Hepatocyte (in vitro differentiated cells): Measurements from ENCODE around the gene OVOL1. TPM values are rescaled to one million over a fixed set of nuclear protein-coding genes. Genes with fewer than 3 reads are reported as not detected.

Source experiments
- DNase-seq: peaks from one replicate; pipeline ENCODE4 v3.0.0-alpha.2; 2016; ENCODE audit warnings: low spot score
- H2AFZ ChIP-seq: fragments of 200-600 bp; sonication (generic); 2 replicates; pipeline ENCODE4 v1.6.0; 2016; ENCODE audit warnings: antibody characterized with exemption, mild to moderate bottlenecking
- H3K27ac ChIP-seq: fragments of 200-600 bp; sonication (generic); 2 replicates; pipeline ENCODE4 v1.5.1; 2016; ENCODE audit warnings: mild to moderate bottlenecking
- H3K27me3 ChIP-seq: fragments of 200-600 bp; sonication (generic); 2 replicates; pipeline ENCODE4 v1.6.1; 2016
- H3K36me3 ChIP-seq: fragments of 200-600 bp; sonication (generic); replicated peaks from 2 replicates; pipeline ENCODE4 v1.5.1; 2016; ENCODE audit warnings: low read depth; ENCODE audit not compliant: insufficient read depth
- H3K4me1 ChIP-seq: fragments of 200-600 bp; sonication (generic); 2 replicates; pipeline ENCODE4 v1.5.1; 2016; ENCODE audit warnings: mild to moderate bottlenecking, moderate library complexity; ENCODE audit not compliant: insufficient read depth
- H3K4me2 ChIP-seq: fragments of 200-600 bp; sonication (generic); 2 replicates; pipeline ENCODE4 v1.6.0; 2016
- H3K4me3 ChIP-seq: fragments of 200-600 bp; sonication (generic); 2 replicates; pipeline ENCODE4 v1.5.1; 2016; ENCODE audit warnings: mild to moderate bottlenecking
- H3K79me2 ChIP-seq: fragments of 200-600 bp; sonication (generic); 2 replicates; pipeline ENCODE4 v1.6.0; 2017; ENCODE audit warnings: mild to moderate bottlenecking
- H3K9me2 ChIP-seq: fragments of 200-600 bp; sonication (generic); replicated peaks from 2 replicates; pipeline ENCODE4 v1.6.0; 2017; ENCODE audit warnings: mild to moderate bottlenecking; ENCODE audit not compliant: insufficient read depth
- H3K9me3 ChIP-seq: fragments of 200-600 bp; sonication (generic); 2 replicates; pipeline ENCODE4 v1.5.1; 2016; ENCODE audit warnings: low read depth, mild to moderate bottlenecking
- H4K20me1 ChIP-seq: fragments of 200-600 bp; sonication (generic); 2 replicates; pipeline ENCODE4 v1.6.0; 2016; ENCODE audit warnings: mild to moderate bottlenecking; ENCODE audit not compliant: insufficient read depth, poor library complexity, severe bottlenecking
- EZH2 ChIP-seq: fragments of 200-600 bp; sonication (generic); IDR thresholded peaks from 2 replicates; pipeline ENCODE4 v1.6.1; 2016; ENCODE audit warnings: antibody characterized with exemption, mild to moderate bottlenecking, borderline replicate concordance
- EZH2phosphoT487 ChIP-seq: fragments of 200-600 bp; sonication (generic); IDR thresholded peaks from one replicate; pipeline ENCODE4 v1.6.1; 2018; ENCODE audit warnings: antibody characterized with exemption, mild to moderate bottlenecking, low read depth, moderate library complexity; ENCODE audit not compliant: unreplicated experiment, severe bottlenecking
- WGBS: methylation state at CpG from one replicate; pipeline ENCODE4 v1.1.6; 2016; ENCODE audit warnings: low lambda C conversion rate; ENCODE audit errors: missing lambda C conversion rate; 5-methylcytosine and 5-hydroxymethylcytosine counted together
- polyA plus RNA-seq: library from polyadenylated mRNA; unstranded; fragments of >200 nt; fragmentation: Nextera tagmentation; extraction: Ambion mirVana; gene quantifications from 2 replicates; pipeline ENCODE4 v1.2.1, GENCODE V29; 2016
- total RNA-seq: library from RNA; depleted of rRNA; stranded (reverse); fragments of >200 nt; gene quantifications from 2 replicates; pipeline ENCODE4 v1.2.3, GENCODE V29; 2014
- TF ChIP-seq, protein P1 (sequence below): fragments of 200-600 bp; sonication (generic); IDR thresholded peaks from 2 replicates; pipeline ENCODE4 v1.5.1; 2016; ENCODE audit warnings: antibody characterized with exemption, mild to moderate bottlenecking; ENCODE audit not compliant: poor library complexity

OVOL1 gene
- total and polyA plus RNA-seq, 2 experiments from 2014 or later = 20.6 to 26.3 TPM

DNA sequence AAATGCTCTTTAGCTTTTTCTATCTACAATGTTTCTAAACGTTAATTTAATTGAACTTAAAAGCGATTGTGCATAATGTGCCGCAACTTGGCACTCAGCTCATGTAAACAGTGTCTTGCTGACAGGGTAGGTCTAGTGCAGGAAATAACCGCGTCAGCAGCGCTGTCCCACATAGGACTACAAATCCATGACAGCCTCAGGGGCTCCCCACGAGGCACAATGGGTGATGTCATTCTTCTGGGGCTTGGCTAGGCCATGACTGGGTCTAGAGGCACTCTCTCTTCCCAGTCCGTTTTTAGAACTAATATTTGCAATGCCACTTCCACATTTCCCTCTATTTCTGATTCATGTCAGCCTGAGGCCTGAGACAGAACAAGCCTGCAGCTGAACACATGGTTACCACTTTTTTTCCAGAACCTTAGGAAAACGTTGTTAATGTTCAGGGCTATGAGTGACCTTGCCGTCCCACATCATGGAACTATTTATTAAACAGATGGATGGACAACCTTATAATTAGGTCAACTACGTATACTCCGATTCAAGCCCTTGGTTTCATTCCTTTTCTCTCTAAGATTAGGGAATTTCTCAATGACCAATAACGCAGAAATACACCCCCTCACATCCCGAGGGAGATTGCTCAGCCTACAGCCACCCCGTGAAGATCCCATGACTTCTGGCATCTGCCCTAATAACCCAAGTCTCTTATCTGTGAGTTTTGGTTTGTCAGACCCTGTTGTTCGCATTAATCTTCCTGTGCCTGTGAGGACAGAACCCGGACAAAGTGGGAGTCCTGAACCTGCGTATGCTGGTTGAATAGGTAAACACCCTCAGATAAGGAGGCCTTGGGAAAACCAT is 27.5 kb downstream of the OVOL1 start:
- Histone ChIP-seq H3K27me3 (no peaks in the 10 kb centered on the region), H3K27ac (peak overlapping the region; percentile 86), H3K4me3 (no peak overlapping the region)

DNA sequence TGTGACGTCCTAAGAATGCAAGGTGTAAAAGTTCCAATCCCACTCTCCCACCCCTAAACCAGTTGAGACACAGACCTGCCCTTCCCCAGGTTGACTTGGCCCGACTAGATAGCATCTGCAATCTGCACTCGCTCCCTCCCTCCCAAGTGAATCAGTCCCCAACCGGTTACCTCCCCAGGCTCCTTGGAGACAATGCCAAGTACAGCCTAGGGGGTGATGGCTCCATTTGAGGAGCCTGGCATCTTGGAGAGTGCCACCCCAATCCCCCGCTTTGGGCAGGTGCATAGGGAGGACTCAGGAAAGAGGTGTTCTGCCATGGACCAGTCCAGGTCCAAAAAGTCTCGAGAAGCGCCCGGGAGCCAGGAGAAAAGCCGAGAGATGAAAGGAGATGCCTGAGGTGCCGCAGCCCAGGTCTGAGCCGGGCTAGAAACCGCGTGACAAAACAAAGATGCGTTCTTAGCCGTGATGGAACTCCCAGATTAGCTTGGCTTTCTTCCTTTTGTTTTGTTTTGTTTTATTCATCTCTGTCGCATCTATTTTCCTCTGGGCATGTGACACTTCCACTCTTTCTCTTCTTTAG is 28.2 kb downstream of the OVOL1 start:
- H3K4me2 ChIP-seq = peak overlapping the region; percentile 36
- no peaks in the 10 kb centered on the region for H3K9me2 ChIP-seq
- H3K4me1 ChIP-seq = no peaks in the 10 kb centered on the region
- peak overlapping the region; percentile 86 for H3K27ac ChIP-seq
- no peaks in the 10 kb centered on the region for H4K20me1 ChIP-seq
- peaks cover 18% of the 10 kb centered on the region for H3K79me2 ChIP-seq
- no peak for DNase-seq
- TF ChIP-seq EZH2phosphoT487 (no peak), EZH2 (no peak)
- TF ChIP-seq, protein P1, sequence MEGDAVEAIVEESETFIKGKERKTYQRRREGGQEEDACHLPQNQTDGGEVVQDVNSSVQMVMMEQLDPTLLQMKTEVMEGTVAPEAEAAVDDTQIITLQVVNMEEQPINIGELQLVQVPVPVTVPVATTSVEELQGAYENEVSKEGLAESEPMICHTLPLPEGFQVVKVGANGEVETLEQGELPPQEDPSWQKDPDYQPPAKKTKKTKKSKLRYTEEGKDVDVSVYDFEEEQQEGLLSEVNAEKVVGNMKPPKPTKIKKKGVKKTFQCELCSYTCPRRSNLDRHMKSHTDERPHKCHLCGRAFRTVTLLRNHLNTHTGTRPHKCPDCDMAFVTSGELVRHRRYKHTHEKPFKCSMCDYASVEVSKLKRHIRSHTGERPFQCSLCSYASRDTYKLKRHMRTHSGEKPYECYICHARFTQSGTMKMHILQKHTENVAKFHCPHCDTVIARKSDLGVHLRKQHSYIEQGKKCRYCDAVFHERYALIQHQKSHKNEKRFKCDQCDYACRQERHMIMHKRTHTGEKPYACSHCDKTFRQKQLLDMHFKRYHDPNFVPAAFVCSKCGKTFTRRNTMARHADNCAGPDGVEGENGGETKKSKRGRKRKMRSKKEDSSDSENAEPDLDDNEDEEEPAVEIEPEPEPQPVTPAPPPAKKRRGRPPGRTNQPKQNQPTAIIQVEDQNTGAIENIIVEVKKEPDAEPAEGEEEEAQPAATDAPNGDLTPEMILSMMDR = no peak
- no peaks in the 10 kb centered on the region for H3K36me3 ChIP-seq
- H2AFZ ChIP-seq = no peak overlapping the region
- WGBS = 77% methylated on average over 16 of the region's 16 CpGs
- no peak overlapping the region for H3K4me3 ChIP-seq
- no peaks in the 10 kb centered on the region for H3K27me3 ChIP-seq
- H3K9me3 ChIP-seq = no peaks in the 10 kb centered on the region

More for the DNA sequence above, 27.5 kb downstream of the OVOL1 start:
- no peak for DNase-seq
- Histone ChIP-seq H3K9me3 (no peaks in the 10 kb centered on the region), H3K4me2 (no peak overlapping the region), H3K9me2 (no peaks in the 10 kb centered on the region), H2AFZ (no peak overlapping the region), H3K36me3 (no peaks in the 10 kb centered on the region), H4K20me1 (no peaks in the 10 kb centered on the region), H3K4me1 (no peaks in the 10 kb centered on the region), H3K79me2 (peaks cover 18% of the 10 kb centered on the region)
- TF ChIP-seq EZH2phosphoT487 (no peak), EZH2 (no peak)
- TF ChIP-seq, protein P1 = no peak
- 63% methylated on average over 18 of the region's 18 CpGs for WGBS

DNA sequence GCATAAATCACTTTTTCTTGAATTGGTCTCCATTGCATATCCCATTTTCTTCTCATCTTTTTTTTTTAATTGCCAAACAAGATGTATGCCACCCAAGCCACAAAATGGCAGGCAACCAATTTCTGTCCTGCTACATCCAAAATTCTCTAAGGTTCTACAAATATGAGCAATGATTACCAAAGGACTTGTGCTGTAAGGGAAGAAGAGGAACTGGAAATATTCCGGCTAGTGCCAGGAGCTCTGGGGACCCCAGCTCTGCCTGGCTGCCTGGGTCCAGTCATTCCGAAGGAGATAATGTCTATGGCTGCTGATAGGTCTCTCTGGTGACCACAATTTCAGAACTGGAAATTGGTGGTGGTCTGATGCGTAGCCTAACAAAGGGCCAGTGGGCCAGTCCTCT is 29.8 kb downstream of the OVOL1 start:
- 97% methylated on average over 3 of the region's 3 CpGs for WGBS
- Histone ChIP-seq H3K4me1 (no peaks in the 10 kb centered on the region), H3K4me3 (no peak overlapping the region)

More for the DNA sequence above, 29.8 kb downstream of the OVOL1 start:
- Histone ChIP-seq H3K27ac (peak overlapping the region; percentile 85), H4K20me1 (no peaks in the 10 kb centered on the region), H3K9me3 (no peaks in the 10 kb centered on the region), H3K79me2 (peaks cover 18% of the 10 kb centered on the region), H3K36me3 (no peaks in the 10 kb centered on the region), H3K27me3 (no peaks in the 10 kb centered on the region), H3K4me2 (peak overlapping the region; percentile 67), H3K9me2 (no peaks in the 10 kb centered on the region), H2AFZ (no peak overlapping the region)
- DNase-seq = no peak
- no peak for TF ChIP-seq EZH2
- TF ChIP-seq, protein P1 = no peak
- TF ChIP-seq EZH2phosphoT487 = no peak
